ENCODE measurements around the gene CACNA1I. TPM values are rescaled to one million over a fixed set of nuclear protein-coding genes. Genes with fewer than 3 reads are reported as not detected.

CACNA1I gene
- total RNA-seq, 1 experiment from 2014 or later = 0.02 TPM

DNA sequence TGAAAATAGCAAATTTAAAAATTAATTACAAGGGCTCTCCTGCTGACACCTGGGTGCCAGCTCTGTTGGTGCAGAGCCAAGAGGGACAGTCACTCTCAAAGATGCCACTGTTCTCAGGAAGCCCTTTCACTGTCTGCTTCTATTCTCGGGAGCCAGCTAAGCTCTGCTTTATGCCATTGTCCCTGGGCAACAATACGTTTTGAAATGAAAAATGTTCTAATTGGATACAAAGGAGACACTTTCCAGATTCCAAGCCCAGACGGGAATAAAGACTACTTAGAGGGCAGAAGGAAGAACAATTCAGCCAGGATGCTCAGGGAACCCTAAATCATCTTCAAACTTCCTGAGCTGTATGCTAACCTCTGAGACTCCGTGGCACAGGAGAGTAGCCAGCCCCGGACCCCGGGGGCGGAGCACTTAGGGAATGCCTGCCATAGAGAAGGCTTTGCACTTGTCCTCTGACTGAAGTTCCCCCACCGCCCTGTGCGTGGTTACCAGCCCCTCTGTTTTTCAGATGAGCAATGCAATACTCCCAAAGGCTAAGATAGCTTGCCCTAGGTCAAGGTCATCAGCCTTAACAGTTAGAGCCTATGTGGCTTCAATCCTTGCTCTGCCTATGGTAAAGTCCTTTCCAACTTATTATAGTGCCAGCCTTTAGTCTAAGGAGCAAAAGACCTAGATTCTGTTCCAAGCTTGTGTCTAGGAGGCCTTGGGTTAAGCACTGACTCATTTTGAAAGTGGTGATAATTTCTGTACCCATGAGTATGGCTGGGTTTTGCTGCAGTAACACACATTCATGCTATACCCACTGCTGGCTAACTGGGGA, 150.9 kb downstream of the CACNA1I start:
- intact Hi-C loops (cut with micrococcal nuclease) = no loop called here
- H3K4me3 Mint-ChIP-seq (ENCODE audit: unreplicated experiment) = no peak overlapping the region

DNA sequence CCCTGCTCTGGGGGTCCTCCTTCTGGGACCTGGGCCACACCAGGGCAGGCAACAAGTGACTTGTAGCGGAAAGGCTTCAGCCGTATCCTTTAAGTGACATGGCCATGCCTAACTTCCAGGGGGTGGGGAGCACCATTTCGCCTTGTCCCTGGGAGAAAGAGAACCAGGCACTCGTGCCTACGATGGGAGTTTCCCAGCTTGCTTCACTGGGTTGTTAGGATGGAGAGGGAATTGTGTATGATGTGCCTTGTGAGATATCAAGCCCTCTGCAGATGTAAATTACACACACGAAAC, 151.4 kb downstream of the CACNA1I start:
- no peaks in the 10 kb centered on the region for H3K9me3 Mint-ChIP-seq (ENCODE audit: unreplicated experiment)
- TF ChIP-seq, protein P1, sequence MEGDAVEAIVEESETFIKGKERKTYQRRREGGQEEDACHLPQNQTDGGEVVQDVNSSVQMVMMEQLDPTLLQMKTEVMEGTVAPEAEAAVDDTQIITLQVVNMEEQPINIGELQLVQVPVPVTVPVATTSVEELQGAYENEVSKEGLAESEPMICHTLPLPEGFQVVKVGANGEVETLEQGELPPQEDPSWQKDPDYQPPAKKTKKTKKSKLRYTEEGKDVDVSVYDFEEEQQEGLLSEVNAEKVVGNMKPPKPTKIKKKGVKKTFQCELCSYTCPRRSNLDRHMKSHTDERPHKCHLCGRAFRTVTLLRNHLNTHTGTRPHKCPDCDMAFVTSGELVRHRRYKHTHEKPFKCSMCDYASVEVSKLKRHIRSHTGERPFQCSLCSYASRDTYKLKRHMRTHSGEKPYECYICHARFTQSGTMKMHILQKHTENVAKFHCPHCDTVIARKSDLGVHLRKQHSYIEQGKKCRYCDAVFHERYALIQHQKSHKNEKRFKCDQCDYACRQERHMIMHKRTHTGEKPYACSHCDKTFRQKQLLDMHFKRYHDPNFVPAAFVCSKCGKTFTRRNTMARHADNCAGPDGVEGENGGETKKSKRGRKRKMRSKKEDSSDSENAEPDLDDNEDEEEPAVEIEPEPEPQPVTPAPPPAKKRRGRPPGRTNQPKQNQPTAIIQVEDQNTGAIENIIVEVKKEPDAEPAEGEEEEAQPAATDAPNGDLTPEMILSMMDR (IDR thresholded peaks at IDR 0.05; ENCODE audit: unreplicated experiment) = no peak
- intact Hi-C loops (cut with micrococcal nuclease) = no loop called here
- ChIA-PET POLR2A (no interaction called here), CTCF (no interaction called here)
- no TSS peak for BruUV-seq (replicated peaks)
- H3K27ac Mint-ChIP-seq (ENCODE audit: low read depth, unreplicated experiment) = no peak overlapping the region
- no peak for DNase-seq (ENCODE audit: unreplicated experiment)
- peaks cover 4% of the 10 kb centered on the region for H3K36me3 Mint-ChIP-seq (ENCODE audit: insufficient read depth, unreplicated experiment)
- H3K4me3 Mint-ChIP-seq (ENCODE audit: unreplicated experiment) = no peak overlapping the region
- H3K27me3 Mint-ChIP-seq (ENCODE audit: insufficient read depth, unreplicated experiment) = peaks cover 53% of the 10 kb centered on the region
- no peaks in the 10 kb centered on the region for H3K4me1 Mint-ChIP-seq (ENCODE audit: insufficient read depth, unreplicated experiment)

More for the DNA sequence above, 150.9 kb downstream of the CACNA1I start:
- TF ChIP-seq, protein P1 (IDR thresholded peaks at IDR 0.05; ENCODE audit: unreplicated experiment) = no peak
- ChIA-PET CTCF (no interaction called here), POLR2A (no interaction called here)
- H3K36me3 Mint-ChIP-seq (ENCODE audit: insufficient read depth, unreplicated experiment) = peaks cover 4% of the 10 kb centered on the region
- no peak overlapping the region for H3K27ac Mint-ChIP-seq (ENCODE audit: low read depth, unreplicated experiment)
- no TSS peak for BruUV-seq (replicated peaks)
- no peaks in the 10 kb centered on the region for H3K9me3 Mint-ChIP-seq (ENCODE audit: unreplicated experiment)
- no peak for DNase-seq (ENCODE audit: unreplicated experiment)
- H3K27me3 Mint-ChIP-seq (ENCODE audit: insufficient read depth, unreplicated experiment) = peaks cover 48% of the 10 kb centered on the region
- no peaks in the 10 kb centered on the region for H3K4me1 Mint-ChIP-seq (ENCODE audit: insufficient read depth, unreplicated experiment)

DNA sequence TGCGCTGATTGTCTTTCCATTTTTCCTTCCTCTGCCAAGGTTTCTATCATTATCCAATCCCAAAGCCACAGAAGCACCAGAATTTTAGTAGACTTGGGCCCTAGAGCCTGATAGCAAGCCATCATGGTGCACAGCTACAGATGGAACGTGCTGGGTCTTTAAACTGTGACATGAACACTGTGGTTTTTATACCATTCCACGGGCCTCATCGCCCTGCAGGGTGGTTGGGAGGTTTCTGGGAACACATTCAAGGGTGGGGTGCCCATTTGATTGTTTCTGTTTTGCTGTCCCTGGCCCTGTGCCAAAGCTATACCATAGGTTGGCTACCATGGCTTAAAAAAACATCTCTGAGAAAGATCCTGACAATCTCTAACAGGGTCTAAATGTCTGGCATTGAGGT, 151.9 kb downstream of the CACNA1I start:
- intact Hi-C loops (cut with micrococcal nuclease) = no loop called here
- DNase-seq (ENCODE audit: unreplicated experiment) = no peak
- BruUV-seq (replicated peaks) = no TSS peak
- no peak overlapping the region for H3K4me3 Mint-ChIP-seq (ENCODE audit: unreplicated experiment)
- CTCF ChIA-PET = interaction anchor here (0.6 kb wide), 1 partner anchor 187 kb away, joined by 3 read pairs; no protein-coding TSS in a partner anchor
- H3K9me3 Mint-ChIP-seq (ENCODE audit: unreplicated experiment) = no peaks in the 10 kb centered on the region
- TF ChIP-seq, protein P1 (IDR thresholded peaks at IDR 0.05; ENCODE audit: unreplicated experiment) = no peak
- POLR2A ChIA-PET = no interaction called here
- H3K27me3 Mint-ChIP-seq (ENCODE audit: insufficient read depth, unreplicated experiment) = peaks cover 59% of the 10 kb centered on the region
- H3K36me3 Mint-ChIP-seq (ENCODE audit: insufficient read depth, unreplicated experiment) = peaks cover 4% of the 10 kb centered on the region
- no peaks in the 10 kb centered on the region for H3K4me1 Mint-ChIP-seq (ENCODE audit: insufficient read depth, unreplicated experiment)
- no peak overlapping the region for H3K27ac Mint-ChIP-seq (ENCODE audit: low read depth, unreplicated experiment)

DNA sequence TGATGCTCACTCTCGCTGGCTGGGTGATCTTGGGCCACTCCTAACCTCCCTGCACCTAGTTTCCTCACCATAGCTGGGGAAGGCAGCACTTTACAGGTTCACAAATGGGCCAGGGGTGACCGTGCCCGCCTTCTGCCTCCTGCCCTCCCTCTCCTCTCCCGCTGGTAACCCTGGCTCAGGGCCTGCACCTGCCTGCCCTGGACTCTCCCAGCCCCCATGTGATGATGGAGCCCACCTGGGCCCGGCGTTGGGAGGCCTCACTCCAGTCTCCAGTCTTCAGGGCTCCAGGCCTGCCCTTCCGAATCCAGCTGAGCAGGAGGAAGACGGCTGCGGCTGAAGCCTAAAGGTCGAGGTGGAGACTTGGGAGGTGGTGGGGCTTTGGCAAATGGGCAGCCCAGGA, 152.9 kb downstream of the CACNA1I start:
- Mint-ChIP-seq H3K4me1 (ENCODE audit: insufficient read depth, unreplicated experiment) (no peaks in the 10 kb centered on the region), H3K4me3 (ENCODE audit: unreplicated experiment) (no peak overlapping the region), H3K27ac (ENCODE audit: low read depth, unreplicated experiment) (no peak overlapping the region), H3K27me3 (ENCODE audit: insufficient read depth, unreplicated experiment) (peaks cover 63% of the 10 kb centered on the region), H3K36me3 (ENCODE audit: insufficient read depth, unreplicated experiment) (peaks cover 4% of the 10 kb centered on the region), H3K9me3 (ENCODE audit: unreplicated experiment) (no peaks in the 10 kb centered on the region)
- POLR2A ChIA-PET = no interaction called here
- BruUV-seq (replicated peaks) = no TSS peak
- no peak for DNase-seq (ENCODE audit: unreplicated experiment)
- TF ChIP-seq, protein P1 (IDR thresholded peaks at IDR 0.05; ENCODE audit: unreplicated experiment) = no peak
- intact Hi-C loops (cut with micrococcal nuclease) = no loop called here
- CTCF ChIA-PET = no interaction called here

Data from MCF 10A (cell line).